Measurements from ENCODE around the gene ITPK1. TPM values are rescaled to one million over a fixed set of nuclear protein-coding genes. Genes with fewer than 3 reads are reported as not detected.

The ITPK1 gene
- total RNA-seq, 1 experiment from 2014 or later: 88.6 TPM

DNA sequence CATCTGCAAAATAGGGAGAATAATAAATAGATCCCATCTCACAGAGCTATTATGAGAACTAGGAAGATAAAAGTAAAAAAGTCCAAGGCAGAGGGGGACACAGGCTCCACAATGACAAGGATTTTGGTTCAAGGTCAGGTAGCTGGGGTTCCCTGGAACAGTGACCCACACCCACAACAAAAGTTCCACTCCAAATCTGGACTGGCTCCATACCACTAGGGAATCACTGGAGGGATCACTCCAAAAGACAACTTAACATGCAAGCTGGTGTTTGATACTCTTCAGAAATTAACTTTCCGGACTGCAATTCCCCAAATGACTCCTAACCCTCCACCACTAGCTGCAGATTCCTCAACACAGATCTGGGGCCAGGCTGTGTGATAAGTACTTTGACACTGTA lies 54.9 kb downstream of the ITPK1 start:
- POLR2A ChIA-PET (ENCODE audit: unreplicated experiment): no interaction called here
- CTCF ChIA-PET: no interaction called here
- H3K9me3 ChIP-seq (ENCODE audit: insufficient read depth, low read depth): no peaks in the 10 kb centered on the region
- TF ChIP-seq EZH2 (IDR thresholded peaks at IDR 0.05; ENCODE audit: low read depth): no peak
- TF ChIP-seq, protein P1, sequence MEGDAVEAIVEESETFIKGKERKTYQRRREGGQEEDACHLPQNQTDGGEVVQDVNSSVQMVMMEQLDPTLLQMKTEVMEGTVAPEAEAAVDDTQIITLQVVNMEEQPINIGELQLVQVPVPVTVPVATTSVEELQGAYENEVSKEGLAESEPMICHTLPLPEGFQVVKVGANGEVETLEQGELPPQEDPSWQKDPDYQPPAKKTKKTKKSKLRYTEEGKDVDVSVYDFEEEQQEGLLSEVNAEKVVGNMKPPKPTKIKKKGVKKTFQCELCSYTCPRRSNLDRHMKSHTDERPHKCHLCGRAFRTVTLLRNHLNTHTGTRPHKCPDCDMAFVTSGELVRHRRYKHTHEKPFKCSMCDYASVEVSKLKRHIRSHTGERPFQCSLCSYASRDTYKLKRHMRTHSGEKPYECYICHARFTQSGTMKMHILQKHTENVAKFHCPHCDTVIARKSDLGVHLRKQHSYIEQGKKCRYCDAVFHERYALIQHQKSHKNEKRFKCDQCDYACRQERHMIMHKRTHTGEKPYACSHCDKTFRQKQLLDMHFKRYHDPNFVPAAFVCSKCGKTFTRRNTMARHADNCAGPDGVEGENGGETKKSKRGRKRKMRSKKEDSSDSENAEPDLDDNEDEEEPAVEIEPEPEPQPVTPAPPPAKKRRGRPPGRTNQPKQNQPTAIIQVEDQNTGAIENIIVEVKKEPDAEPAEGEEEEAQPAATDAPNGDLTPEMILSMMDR (conservative IDR thresholded peaks at IDR 0.05): no peak
- H3K4me1 ChIP-seq (replicated peaks; ENCODE audit: insufficient read depth): peaks cover 11% of the 10 kb centered on the region
- H3K4me2 ChIP-seq: no peak overlapping the region
- no peak overlapping the region for H3K4me3 ChIP-seq
- no peaks in the 10 kb centered on the region for H3K36me3 ChIP-seq (ENCODE audit: low read depth)
- H3K27ac ChIP-seq: no peak overlapping the region
- no peaks in the 10 kb centered on the region for H3K9me2 ChIP-seq (ENCODE audit: insufficient read depth)
- intact Hi-C loops (cut with micrococcal nuclease; ENCODE audit: unreplicated experiment): no loop called here
- DNase-seq: no peak
- BruUV-seq (replicated peaks): no TSS peak
- H3K27me3 ChIP-seq (ENCODE audit: insufficient read depth, low read depth): no peaks in the 10 kb centered on the region
- H3K79me2 ChIP-seq (ENCODE audit: low read depth): peaks cover 22% of the 10 kb centered on the region; the same call in 1 of the 2 replicates
- no peak overlapping the region for H2AFZ ChIP-seq
- H3F3A ChIP-seq (ENCODE audit: insufficient read depth, low read depth): peaks cover 19% of the 10 kb centered on the region; the same call in 1 of the 2 replicates
- H4K20me1 ChIP-seq (ENCODE audit: insufficient read depth): no peaks in the 10 kb centered on the region

DNA sequence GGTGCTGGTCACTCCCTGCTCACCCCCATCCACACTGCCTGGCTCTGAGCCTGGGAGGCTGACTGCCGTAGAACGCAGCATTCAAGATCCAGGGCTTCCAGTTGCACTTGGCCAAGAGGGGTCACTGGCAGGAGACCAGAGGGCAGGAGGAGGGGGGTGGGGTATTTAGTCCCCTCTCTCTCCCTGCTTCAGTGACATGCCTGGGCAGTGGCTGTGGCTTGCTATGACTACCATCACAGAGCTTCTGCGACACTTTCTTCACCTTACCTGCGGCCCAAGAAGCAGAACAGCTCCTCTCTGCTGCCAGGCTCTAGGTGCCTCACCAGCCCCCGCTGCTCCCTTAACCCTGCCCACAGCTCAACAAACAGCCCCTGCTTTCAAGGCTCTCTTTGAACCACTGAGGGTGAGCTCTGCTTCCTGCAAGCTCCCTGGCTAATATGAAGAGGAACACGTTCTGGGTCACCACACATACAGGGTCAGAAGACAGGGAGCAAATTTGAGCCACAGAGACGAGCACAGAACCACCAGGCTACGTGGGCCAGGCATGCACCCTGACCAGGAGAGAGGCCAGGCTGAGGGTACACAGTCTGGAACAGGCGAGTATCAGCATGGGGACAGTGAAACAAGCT lies 55.7 kb downstream of the ITPK1 start:
- 0 out of 2 replicates have a peak, but pooled peaks cover 14% of the 10 kb centered on the region for H3K79me2 ChIP-seq (ENCODE audit: low read depth)
- no TSS peak for BruUV-seq (replicated peaks)
- DNase-seq: no peak
- no peaks in the 10 kb centered on the region for H3K27me3 ChIP-seq (ENCODE audit: insufficient read depth, low read depth)
- H4K20me1 ChIP-seq (ENCODE audit: insufficient read depth): no peaks in the 10 kb centered on the region
- H3K36me3 ChIP-seq (ENCODE audit: low read depth): no peaks in the 10 kb centered on the region
- peaks cover 3% of the 10 kb centered on the region for H3K4me1 ChIP-seq (replicated peaks; ENCODE audit: insufficient read depth)
- no peak overlapping the region for H2AFZ ChIP-seq
- CTCF ChIA-PET: no interaction called here
- POLR2A ChIA-PET (ENCODE audit: unreplicated experiment): interaction anchor here (0.6 kb wide), 1 partner anchor 70 kb away, joined by 4 read pairs; no protein-coding TSS in a partner anchor
- H3K9me2 ChIP-seq (ENCODE audit: insufficient read depth): no peaks in the 10 kb centered on the region
- H3K27ac ChIP-seq: no peak overlapping the region
- no peak overlapping the region for H3K4me2 ChIP-seq
- TF ChIP-seq EZH2 (IDR thresholded peaks at IDR 0.05; ENCODE audit: low read depth): no peak
- TF ChIP-seq, protein P1 (conservative IDR thresholded peaks at IDR 0.05): no peak
- intact Hi-C loops (cut with micrococcal nuclease; ENCODE audit: unreplicated experiment): no loop called here
- no peak overlapping the region for H3K4me3 ChIP-seq
- no peaks in the 10 kb centered on the region for H3K9me3 ChIP-seq (ENCODE audit: insufficient read depth, low read depth)
- peaks cover 15% of the 10 kb centered on the region; the same call in 1 of the 2 replicates for H3F3A ChIP-seq (ENCODE audit: insufficient read depth, low read depth)

DNA sequence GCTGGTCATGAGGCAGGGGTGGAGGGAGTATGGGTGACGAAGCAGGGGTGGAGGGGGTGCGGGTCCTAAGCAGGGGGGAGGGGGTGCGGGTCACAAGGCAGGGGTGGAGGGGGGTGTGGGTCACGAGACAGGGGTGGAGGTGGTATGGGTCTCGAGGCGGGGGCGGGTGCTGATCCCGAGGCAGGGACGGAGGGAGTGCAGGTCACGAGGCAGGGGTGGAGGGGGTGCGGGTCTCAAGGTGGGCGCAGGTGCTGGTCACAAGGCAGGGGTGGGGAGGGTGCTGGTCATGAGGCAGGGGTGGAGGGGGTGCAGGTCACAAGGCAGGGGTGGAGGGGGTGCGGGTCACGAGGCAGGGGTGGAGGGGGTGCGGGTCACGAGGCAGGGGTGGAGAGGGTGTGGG lies 56.5 kb downstream of the ITPK1 start:
- ChIA-PET CTCF (no interaction called here), POLR2A (ENCODE audit: unreplicated experiment) (interaction anchor here (0.6 kb wide), 1 partner anchor 69 kb away, joined by 4 read pairs; no protein-coding TSS in a partner anchor)
- Histone ChIP-seq H3K9me2 (ENCODE audit: insufficient read depth) (no peaks in the 10 kb centered on the region), H3K4me1 (replicated peaks; ENCODE audit: insufficient read depth) (no peaks in the 10 kb centered on the region; the same call in 1 of the 2 replicates), H3K36me3 (ENCODE audit: low read depth) (no peaks in the 10 kb centered on the region), H2AFZ (no peak overlapping the region), H3K4me3 (no peak overlapping the region), H3K9me3 (ENCODE audit: insufficient read depth, low read depth) (no peaks in the 10 kb centered on the region), H3K27ac (no peak overlapping the region), H3F3A (ENCODE audit: insufficient read depth, low read depth) (peaks cover 14% of the 10 kb centered on the region; the same call in 1 of the 2 replicates), H4K20me1 (ENCODE audit: insufficient read depth) (no peaks in the 10 kb centered on the region), H3K4me2 (no peak overlapping the region), H3K79me2 (ENCODE audit: low read depth) (0 out of 2 replicates have a peak, but pooled peaks cover 9% of the 10 kb centered on the region), H3K27me3 (ENCODE audit: insufficient read depth, low read depth) (no peaks in the 10 kb centered on the region)
- no peak for DNase-seq
- intact Hi-C loops (cut with micrococcal nuclease; ENCODE audit: unreplicated experiment): no loop called here
- no TSS peak for BruUV-seq (replicated peaks)
- TF ChIP-seq, protein P1 (conservative IDR thresholded peaks at IDR 0.05): no peak
- no peak for TF ChIP-seq EZH2 (IDR thresholded peaks at IDR 0.05; ENCODE audit: low read depth)
